GM12873 (cell line): ENCODE data around the gene CHD9.

ENCODE experiments used
- CTCF ChIP-seq: IDR thresholded peaks from 2 replicates; pipeline ENCODE4 v1.5.1; 2012; ENCODE audit warnings: low read depth, mild to moderate bottlenecking, moderate library complexity, low read length, control low read depth; ENCODE audit not compliant: insufficient read depth; ENCODE audit errors: missing control alignments

Gene CHD9

GRCh38 chr16:53053967-53054669 lies 673 bp upstream of the CHD9 start:
- TF ChIP-seq CTCF, result no peak

- no peak for TF ChIP-seq CTCF
Observed at GRCh38 chr16:53055541-53056391, 975 bp downstream of the CHD9 start.

- no peak for TF ChIP-seq CTCF
Observed at GRCh38 chr16:53056392-53056881, 1.6 kb downstream of the CHD9 start.

- TF ChIP-seq CTCF, result no peak
Observed at GRCh38 chr16:53057658-53058057, 2.9 kb downstream of the CHD9 start.

GRCh38 chr16:53058441-53058840 lies 3.6 kb downstream of the CHD9 start:
- no peak for TF ChIP-seq CTCF

- TF ChIP-seq CTCF, result no peak
Observed at GRCh38 chr16:53058882-53059281, 4.1 kb downstream of the CHD9 start.

- TF ChIP-seq CTCF, result no peak
Observed at GRCh38 chr16:53059672-53060071, 4.9 kb downstream of the CHD9 start.
